NT2/D1 (cell line): ENCODE measurements around the gene SPRR3.

Source experiments
- YY1 ChIP-seq: IDR thresholded peaks from 2 replicates; pipeline ENCODE4 v1.6.1; 2011; ENCODE audit not compliant: insufficient read length, insufficient read depth
- ZNF274 ChIP-seq: IDR thresholded peaks from 2 replicates; pipeline ENCODE4 v1.6.1; 2011; ENCODE audit warnings: mild to moderate bottlenecking, low read depth, low read length

- TF ChIP-seq ZNF274, result no peak
- no peak for TF ChIP-seq YY1
Observed at GRCh38 chr1:152977614-152978013, 23.9 kb upstream of the SPRR3 start.
